ENCODE results near the gene THRAP3. TPM values are rescaled to one million over a fixed set of nuclear protein-coding genes. Genes with fewer than 3 reads are reported as not detected.
A peak's percentile ranks its signal among the peaks of the same experiment; 100 is the strongest.

THRAP3 gene
- total RNA-seq, 4 donors from 2014 or later, result 88.9 to 129 (median 115) TPM

DNA sequence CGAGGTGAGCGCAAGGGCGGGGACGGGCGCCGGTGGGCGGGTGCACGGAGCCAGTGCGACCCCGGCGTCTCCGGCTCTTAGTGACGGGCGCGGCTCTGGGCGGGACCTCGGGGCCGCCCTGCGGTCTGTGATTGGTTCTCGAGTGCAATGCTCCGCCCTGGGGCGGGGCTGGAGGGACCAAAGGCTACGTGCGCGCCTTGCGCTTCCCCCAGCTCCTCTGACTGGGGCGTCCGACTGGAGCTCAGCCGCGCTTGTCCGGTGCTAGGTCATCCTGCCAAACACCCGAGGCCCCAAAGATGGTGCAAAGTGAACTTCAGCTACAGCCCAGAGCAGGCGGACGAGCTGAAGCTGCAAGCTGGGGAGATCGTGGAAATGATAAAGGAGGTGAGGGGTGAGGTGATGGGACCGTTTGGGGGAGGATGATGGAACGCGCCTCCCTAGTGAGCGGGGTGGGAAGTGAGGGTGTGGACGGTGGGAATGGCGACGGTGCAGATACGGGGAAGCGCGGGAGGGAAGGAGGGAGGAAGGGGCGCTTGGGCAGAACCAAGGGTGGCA, 82.7 kb downstream of the THRAP3 start:
- no peaks in the 10 kb centered on the region for H3K27me3 ChIP-seq
- intact Hi-C loops (cut with DNase I), result no loop called here
- peak overlapping the region; percentile 24 to 79 (median 57) for H3K4me3 ChIP-seq (replicated peaks in 1 of 3)
- peak; percentile 94 to 95 for DNase-seq
- H3K4me1 ChIP-seq, result peaks cover 15 to 21% of the 10 kb centered on the region in 2 donors
- H3K27ac ChIP-seq, result peak overlapping the region; percentile 85 to 93 (median 93)
- peak in 1 of 2 donors; percentile 74 for TF ChIP-seq POLR2A (IDR thresholded peaks at IDR 0.05)
- TF ChIP-seq CTCF (IDR thresholded peaks at IDR 0.05), result no peak
- H3K9me3 ChIP-seq, result no peaks in the 10 kb centered on the region
- peaks cover 18 to 22% of the 10 kb centered on the region in 2 donors for H3K36me3 ChIP-seq
- 3% methylated on average over 14 to 21 of the region's 46 CpGs for WGBS, 2 donors

DNA sequence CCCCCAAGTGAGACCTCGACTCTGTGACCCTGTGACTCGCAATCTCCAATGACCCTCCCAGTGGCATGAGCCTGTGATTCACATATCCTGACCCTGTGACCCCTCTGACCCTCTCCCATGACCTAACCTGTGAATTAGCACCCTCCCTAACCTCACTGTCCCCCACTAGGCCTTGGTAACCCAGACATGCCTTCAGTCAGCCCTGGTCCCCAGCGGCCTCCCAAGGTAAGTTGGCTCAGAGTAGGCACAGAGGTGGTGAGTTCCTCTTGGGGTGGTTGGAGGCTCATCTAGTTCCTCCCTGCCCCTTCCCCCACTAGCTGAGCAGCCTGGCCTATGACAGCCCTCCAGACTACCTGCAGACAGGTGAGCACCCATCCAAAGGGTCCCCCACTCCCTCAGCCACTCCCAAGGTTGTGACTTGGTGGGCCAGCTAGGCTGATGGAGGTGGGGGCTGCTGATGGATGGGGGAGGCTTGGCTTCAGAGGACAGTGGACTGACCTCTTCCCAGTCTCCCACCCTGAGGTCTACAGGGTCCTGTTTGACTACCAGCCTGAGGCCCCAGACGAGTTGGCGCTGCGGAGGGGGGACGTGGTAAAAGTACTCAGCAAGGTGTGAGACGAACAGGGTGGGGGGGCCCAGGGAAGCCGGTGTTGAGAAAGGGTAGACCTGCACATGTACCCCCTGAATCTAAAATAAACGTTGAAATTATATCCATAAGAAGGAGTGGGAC, 83.5 kb downstream of the THRAP3 start:
- peaks cover 15 to 21% of the 10 kb centered on the region in 2 donors for H3K4me1 ChIP-seq
- H3K9me3 ChIP-seq, result no peaks in the 10 kb centered on the region
- DNase-seq, result no peak
- WGBS, 2 donors, result 90 to 91% methylated on average over 9 of the region's 10 CpGs
- peak overlapping the region in 1 of 3 donors; percentile 79 for H3K4me3 ChIP-seq (replicated peaks in 1 of 3)
- no peak overlapping the region for H3K27ac ChIP-seq
- no peaks in the 10 kb centered on the region for H3K27me3 ChIP-seq
- TF ChIP-seq CTCF (IDR thresholded peaks at IDR 0.05) (no peak), POLR2A (IDR thresholded peaks at IDR 0.05) (no peak)
- intact Hi-C loops (cut with DNase I), result no loop called here
- peaks cover 11 to 16% of the 10 kb centered on the region in 2 donors for H3K36me3 ChIP-seq

DNA sequence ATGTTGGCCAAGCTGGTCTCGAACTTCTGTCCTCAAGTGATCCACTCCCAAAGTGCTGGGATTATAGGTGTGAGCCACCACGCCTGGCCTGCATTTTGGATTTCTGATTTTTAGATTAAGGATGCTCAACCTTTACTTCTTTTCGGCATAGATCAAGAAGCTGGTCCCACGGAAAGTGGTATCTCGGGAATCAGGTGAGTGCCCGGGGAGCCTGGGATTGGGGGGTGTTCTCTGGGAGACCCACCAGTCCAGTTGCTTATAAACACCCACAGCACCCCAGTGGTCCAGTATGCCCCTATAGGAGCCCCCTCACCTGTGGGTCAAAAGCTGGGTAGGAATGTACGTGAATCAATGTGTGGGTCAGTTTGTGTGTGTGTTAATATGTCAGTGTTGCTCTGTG, 85.2 kb downstream of the THRAP3 start:
- intact Hi-C loops (cut with DNase I), result no loop called here
- no peak for DNase-seq
- Histone ChIP-seq H3K4me1 (peaks cover 15 to 21% of the 10 kb centered on the region in 2 donors), H3K27me3 (no peaks in the 10 kb centered on the region), H3K27ac (no peak overlapping the region), H3K4me3 (replicated peaks in 1 of 3) (no peak overlapping the region), H3K9me3 (no peaks in the 10 kb centered on the region), H3K36me3 (peaks cover 0 to 1% of the 10 kb centered on the region in 2 donors)
- TF ChIP-seq CTCF (IDR thresholded peaks at IDR 0.05) (no peak), POLR2A (IDR thresholded peaks at IDR 0.05) (no peak)
- 96 to 97% methylated on average over 7 of the region's 7 CpGs for WGBS, 2 donors

DNA sequence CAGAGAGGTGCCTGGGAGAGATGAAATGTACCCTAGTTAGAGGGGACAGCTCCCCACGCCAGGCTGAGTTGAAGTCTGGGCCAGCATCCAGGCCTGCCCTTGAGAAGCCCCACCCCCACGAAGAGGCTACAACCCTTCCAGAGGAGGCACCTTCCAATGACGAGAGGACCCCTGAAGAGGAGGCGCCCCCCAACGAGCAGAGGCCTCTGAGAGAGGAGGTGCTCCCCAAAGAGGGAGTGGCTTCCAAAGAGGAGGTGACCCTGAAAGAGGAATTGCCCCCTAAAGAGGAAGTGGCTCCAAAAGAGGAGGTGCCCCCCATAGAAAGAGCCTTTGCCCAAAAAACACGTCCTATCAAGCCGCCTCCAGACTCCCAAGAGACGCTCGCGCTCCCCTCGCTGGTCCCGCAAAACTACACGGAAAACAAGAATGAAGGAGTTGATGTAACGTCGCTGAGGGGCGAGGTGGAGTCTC, 96.1 kb downstream of the THRAP3 start:
- Histone ChIP-seq H3K27ac (peak overlapping the region in 2 of 3 donors; percentile 46 to 56), H3K27me3 (no peaks in the 10 kb centered on the region), H3K4me1 (peaks cover 22 to 30% of the 10 kb centered on the region in 2 donors), H3K9me3 (no peaks in the 10 kb centered on the region), H3K36me3 (no peaks in the 10 kb centered on the region), H3K4me3 (replicated peaks in 1 of 3) (peak overlapping the region in 1 of 3 donors; percentile 31)
- DNase-seq, result peak; percentile 41 to 45
- intact Hi-C loops (cut with DNase I), result no loop called here
- TF ChIP-seq CTCF (IDR thresholded peaks at IDR 0.05), result no peak
- no peak for TF ChIP-seq POLR2A (IDR thresholded peaks at IDR 0.05)
- 34 to 49% methylated on average over 16 of the region's 16 CpGs for WGBS, 2 donors

DNA sequence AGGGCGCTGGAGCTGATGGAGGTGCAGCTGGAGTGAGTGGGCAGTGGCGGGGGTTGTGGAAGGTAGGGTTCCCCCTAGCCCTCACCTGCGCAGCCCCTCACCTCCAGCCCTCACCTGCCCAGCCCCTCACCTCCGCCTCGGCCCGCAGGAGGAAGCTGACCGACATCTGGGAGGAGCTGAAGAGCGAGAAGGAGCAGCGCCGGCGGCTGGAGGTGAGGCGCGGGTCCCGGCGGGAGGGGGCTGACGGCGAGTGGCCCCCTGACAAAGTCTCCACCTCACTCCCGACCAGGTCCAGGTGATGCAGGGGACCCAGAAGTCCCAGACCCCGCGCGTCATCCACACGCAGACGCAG, 96.5 kb downstream of the THRAP3 start:
- TF ChIP-seq CTCF (IDR thresholded peaks at IDR 0.05) (no peak), POLR2A (IDR thresholded peaks at IDR 0.05) (no peak)
- peak overlapping the region in 1 of 3 donors; percentile 31 for H3K4me3 ChIP-seq (replicated peaks in 1 of 3)
- H3K27me3 ChIP-seq, result no peaks in the 10 kb centered on the region
- no peaks in the 10 kb centered on the region for H3K36me3 ChIP-seq
- DNase-seq, result no peak
- WGBS, 2 donors, result 31 to 60% methylated on average over 11 to 15 of the region's 23 CpGs
- H3K9me3 ChIP-seq, result no peaks in the 10 kb centered on the region
- H3K4me1 ChIP-seq, result peaks cover 22 to 30% of the 10 kb centered on the region in 2 donors
- intact Hi-C loops (cut with DNase I), result no loop called here
- peak overlapping the region in 2 of 3 donors; percentile 46 to 56 for H3K27ac ChIP-seq

All from thyroid gland (tissue), 4 donors.